NCI-H2227 (cell line): ENCODE results near the gene JAM3.
"Not testable (repeated sequence)": the region's sequence is repeated elsewhere in the genome, so short reads cannot be mapped to it uniquely, and the experiment has no call there.

Experiments used
- DNase-seq: peaks from one replicate; lab custom pipeline; 2025; ENCODE audit not compliant: unreplicated experiment; lab: John Stamatoyannopoulos, UW

Gene JAM3

DNA sequence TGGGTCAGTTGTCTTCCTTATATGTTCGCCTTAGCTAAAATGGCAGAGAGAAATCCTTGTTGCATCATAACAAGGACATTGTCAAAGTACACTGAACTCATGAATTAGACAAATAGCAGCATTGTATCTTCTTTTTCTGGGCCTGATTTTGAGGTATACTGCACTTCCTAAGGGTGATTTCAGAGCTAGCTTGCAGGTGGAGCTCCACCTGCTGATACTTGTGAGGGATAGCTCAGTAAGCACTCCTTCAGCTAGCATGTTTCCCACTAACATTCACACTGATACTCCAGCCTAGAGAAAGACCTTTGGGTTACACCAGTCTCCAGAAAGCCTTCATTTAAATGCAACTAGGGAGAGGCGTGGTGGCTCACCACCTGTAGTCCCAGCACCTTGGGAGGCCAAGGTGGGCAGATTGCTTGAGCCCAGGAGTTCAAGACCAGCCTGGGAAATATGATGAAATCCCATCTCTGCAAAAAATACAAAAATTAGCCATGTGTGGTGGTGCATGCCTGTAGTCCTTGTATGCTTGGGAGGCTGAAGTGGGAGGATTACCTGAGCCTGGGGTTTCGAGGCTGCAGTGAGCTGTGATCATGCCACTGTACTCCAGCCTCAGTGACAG, 29.8 kb downstream of the JAM3 start:
- DNase-seq = no peak

DNA sequence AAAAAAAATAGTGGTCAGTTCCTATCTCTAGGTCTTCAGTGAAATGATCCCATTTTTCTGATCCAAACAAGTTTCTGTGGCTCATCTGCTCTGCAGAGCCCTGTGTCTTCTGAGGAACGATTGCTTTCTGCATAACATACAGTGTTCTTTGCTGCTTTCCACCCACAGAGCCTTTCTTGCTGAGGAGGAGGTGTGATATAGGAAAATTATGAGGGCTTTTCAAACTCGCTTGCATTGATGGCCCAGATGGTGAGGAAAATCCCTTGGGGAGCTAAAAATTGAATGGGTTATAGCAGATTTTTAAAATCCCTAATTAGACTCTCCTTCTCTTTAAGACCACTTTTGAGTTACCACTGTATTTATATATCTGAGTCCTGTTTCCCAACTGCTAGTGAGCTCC, 31.3 kb downstream of the JAM3 start:
- DNase-seq = no peak

DNA sequence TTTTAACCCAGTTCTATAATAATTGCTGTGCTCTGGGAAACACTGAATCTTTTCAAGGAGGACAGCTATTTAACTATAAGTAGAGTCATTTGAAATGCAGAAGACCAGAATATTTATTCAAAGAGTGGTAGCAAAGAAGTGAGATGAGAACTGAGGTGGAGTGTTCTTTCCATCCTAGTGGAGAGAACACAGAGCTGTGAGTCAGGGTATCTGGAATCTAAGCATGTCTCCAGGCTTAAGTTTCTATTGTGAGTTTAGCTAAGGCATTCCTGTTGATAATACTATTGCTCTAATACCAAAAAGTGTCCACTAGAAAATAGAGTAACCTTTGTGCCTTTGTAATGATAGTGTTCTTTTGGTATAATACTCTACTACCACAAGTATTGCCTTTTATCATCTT, 32.4 kb downstream of the JAM3 start:
- DNase-seq = no peak

DNA sequence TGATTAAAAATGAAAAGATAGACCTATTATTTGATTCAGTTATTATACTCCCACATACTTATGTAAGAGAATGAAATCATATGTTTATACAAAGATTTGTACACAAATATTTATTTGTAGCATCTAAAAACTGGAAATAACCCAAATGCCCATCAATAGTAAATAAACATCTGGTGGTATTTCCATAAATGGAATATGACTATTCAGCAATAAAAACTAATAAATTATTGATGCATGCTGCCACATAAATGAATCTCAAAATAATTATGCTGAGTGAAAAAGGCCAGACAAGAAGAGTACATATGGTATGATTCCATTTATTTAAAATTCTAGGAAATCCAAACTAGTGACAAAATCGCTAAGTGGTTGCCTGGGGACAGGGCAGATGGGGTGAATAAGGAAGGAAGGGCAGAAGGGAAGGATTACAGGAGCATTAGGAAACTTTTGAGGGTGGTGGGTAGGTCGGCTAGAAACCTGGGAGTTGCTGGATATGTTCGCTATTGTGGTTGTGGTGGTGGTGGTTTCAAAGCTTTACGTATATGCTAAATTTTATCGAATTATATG, 41.5 kb downstream of the JAM3 start:
- no peak for DNase-seq

DNA sequence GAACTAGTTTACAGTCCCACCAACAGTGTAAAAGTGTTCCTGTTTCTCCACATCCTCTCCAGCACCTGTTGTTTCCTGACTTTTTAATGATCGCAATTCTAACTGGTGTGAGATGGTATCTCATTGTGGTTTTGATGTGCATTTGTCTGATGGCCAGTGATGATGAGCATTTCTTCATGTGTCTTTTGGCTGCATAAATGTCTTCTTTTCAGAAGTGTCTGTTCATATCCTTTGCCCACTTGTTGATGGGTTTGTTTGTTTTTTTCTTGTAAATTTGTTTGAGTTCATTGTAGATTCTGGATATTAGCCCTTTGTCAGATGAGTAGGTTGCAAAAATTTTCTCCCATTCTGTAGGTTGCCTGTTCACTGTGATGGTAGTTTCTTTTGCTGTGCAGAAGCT, 44.9 kb downstream of the JAM3 start:
- DNase-seq = not testable (repeated sequence)

DNA sequence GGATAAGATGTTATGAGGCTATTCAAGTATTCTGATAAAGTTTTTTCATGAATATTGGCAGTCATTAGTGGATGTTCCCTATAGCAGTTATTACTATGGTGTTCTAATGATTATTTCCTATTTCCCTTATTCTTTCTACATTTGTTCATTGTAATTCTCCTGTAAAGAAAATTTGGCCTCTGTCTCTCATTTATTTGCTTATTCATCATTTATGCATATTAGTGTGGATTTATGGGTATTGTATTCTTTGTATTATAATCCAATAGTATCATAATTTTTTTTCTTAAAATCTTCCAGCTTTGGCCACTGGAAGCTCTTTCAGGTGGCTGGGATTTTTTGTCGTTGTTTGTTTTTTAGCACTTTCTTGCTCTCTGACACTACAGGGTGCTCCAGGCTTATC, 47.3 kb downstream of the JAM3 start:
- no peak for DNase-seq

DNA sequence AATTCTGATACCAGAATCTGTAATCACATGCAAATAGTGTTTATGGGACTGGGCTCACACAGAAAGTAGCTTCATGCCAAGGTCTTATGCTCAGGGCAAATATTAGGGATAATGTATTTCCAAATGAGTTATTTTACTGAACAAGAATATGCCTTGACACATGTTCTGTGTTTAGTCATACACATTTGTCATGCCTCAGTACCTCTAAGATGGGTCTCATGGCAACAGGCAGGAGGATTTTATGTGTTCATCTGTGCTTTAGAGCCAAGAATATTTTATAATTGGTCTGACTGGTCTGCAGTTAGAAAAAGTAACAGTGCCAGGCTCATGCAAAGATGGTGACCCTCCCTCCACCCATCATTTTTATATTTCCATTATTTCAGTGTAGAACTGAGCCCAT, 49.1 kb downstream of the JAM3 start:
- DNase-seq = no peak

DNA sequence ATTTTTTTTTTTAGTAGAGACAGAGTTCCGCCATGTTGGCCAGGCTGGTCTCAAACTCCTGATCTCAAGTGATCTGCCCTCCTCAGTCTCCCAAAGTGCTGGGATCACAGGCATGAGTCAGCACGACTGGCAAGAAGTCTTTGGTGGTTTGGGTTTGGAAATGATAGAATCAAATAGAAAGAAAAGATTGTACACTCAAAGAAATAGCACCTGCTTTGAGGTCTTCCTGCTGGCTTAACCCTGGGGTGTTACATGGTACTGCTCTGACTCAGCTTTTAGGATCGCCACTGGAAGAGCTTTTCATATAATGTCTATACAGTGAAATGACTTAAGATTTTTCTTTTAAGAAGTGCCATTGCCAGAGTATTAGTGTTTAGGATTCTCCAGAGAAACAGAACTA, 50.2 kb downstream of the JAM3 start:
- no peak for DNase-seq

DNA sequence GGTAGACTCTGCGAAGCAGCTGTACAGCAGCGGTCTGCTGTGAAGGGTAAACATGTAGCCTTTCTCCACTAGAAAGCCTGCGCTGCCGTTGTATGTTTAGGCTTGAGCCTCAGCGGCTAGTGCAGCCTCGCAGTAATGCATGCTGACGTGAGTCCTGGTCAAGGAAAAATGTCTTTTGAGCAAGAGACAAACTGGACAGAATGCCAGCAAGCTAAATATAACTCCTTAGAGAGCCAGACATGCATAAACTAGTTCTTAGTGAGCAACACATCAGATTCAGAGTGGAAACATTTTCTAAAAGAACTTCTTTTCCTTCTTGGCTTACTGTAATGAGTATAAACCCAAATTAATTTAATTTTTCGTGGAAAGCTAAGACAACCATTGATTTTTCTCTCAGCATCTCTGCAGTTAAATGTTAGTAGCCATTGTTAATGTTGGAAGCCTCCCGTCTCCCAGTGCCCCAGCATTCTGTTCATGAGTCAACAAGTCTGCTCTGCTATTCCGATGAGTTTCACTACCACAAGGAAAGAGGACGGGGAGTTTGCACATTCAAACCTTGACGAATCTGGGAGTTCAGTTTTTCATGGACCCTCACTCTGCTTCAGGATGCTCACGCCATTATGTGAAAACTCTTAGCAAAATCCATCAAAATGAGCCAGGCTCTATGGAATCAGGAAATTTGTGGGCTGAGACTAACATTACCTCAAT, 51.4 kb downstream of the JAM3 start:
- DNase-seq = peak; percentile 41

DNA sequence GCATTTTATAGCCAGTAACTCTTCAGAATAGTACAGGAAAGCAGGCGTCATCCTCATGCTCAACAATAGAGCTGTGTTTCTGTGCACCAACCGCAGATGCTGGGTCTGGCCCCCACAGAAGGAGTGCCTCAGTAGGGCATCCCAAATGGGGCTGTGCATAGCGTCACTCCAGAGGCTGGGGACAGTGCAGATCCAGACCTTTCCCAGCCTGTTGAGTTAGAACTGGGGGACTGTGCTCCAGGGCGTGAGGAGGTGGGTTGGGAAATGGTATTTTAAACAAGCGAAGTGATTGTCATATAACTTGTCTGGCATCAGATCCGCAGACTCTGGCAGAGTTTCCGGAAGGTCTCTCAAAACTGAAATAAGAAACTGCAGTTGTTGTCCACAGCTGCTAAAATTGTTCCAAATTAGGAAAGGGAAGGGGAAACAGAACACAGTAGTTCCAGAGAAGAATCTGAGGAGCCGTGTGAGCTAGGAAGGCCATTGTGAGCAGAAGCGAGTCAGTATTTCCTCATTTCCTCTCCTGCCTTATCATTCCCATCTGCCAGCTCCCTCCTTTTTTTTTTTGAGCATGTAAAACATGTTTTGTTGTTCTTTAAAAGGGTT, 52.2 kb downstream of the JAM3 start:
- no peak for DNase-seq

DNA sequence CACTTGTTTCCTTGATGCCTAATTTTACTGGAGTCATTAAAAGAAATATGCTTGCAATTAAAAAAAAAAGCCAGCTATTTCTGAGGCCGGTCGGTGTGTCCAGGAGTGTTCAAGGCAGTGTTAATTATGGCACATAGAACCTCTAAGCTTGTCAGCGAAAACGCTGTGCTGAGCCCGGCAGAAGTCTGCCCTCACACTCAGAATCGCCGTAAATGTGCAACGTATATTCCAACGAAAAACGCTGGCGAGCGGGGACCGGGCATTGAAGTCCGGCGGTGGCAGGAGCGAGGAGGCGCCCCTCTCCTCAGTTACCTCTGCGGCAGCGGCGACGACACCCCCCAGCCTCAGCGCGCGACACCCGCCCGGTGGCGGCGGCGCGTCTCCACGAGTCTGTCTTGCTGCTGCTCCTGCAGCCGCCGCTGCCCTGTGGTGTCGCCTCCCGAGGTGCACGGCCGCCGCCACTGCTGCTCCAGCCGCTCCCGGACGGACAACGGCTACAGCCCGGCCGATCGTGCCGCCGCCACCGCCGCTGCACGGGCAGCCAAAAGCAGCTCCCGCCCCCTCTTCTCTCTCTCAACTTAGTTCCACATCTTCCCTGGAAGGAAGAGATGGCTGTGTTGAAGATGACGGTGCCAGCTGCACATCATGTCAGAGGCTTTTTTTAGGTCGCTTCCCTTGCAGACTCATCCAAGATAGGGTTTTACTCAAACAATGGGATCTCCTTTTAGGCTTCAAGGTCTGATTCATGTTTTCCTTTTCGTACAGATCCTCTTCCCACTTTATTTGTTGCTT, 56.0 kb downstream of the JAM3 start:
- no peak for DNase-seq

DNA sequence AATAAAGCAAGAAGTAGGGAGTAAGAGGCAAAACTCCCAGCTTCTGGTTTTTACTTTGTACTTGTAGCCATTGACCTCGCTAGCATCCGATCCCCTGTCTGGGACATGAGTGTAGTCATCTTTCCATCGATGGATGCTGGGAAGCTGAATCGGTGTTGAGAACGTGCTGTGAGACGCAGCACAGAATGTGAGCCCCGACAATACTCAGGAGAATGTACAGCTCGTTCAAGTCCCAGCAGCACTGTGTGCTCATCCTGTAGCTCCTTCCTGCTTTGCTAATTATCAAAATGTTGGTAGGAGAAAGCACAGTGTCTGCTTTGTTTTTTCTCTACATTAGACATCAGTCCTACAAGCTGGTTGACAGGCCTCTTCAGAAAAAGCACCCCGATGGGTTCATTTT, 56.6 kb downstream of the JAM3 start:
- no peak for DNase-seq

DNA sequence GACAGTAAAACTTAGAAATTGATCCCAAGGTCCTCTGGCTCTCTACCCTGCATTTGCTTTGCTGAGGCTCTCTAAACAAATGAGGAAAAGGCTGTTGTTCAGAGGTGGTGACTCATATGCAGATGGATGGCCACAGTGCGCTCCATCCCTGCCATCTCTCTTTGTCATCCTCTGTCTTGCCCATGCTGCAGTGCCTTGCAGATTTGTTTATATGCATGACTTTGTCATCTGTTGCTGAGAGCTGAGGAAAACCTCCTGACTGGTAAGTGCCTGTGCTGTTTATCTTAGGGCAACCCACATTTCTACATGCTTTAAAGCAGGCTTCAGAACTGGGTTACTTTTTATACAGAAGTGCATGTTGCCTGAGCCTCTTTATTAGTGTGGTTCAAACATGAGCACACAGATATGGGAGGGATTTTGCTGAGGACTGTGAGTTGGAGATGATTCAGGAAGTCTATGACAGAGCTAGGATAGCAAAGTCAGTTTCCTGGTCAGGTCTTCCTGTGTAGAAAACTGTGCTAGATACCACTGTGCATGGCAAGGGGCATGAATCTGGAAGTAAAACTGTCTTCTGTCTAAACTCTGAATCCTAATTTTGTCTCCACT, 57.4 kb downstream of the JAM3 start:
- no peak for DNase-seq

DNA sequence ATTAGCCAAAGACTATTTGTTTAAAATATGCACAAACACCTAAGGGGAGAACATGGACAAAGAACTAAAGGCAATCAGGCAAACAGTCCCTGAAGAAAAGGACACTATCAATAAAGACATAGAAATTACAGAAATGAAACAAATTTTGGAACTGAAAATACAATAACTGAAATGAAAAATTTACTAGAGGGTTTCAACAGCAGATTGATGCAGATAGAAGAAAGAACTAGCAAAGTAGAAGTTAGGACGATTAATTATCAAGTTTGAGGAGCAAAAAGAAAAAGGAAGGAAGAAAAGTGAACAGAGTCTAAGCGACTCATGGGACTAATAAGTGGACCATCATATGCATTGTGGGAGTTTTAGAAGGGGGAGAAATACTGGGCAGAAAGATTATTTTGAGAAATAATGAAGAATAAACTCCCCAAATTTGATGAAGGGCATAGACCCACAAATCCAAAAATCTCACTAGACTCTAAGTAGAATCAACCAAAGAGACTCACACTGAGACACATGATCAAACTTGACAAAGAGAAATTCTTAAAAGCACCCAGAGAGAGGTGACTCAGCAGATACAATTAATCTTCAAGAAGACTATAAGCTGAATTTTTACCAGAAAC, 62.9 kb downstream of the JAM3 start:
- DNase-seq = no peak

DNA sequence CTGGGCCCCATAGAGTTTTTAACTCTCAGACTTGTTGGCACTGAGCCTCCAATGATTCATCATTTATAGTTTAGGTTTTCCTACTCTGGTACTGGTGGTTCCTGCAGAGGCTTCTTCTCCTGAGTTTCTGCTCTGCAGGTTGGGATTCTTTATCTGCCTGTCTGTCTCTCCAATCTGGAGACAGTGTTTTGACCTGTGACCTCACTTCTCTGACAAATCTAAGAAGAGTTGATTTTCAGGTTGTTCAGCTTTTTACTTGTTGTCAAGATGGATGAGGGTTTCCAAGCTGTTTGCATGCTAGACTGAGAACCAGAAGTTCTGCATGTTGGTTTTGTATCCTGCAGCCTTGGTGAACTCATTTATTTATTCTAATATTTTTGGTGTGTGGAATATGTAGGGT, 63.9 kb downstream of the JAM3 start:
- DNase-seq = no peak

DNA sequence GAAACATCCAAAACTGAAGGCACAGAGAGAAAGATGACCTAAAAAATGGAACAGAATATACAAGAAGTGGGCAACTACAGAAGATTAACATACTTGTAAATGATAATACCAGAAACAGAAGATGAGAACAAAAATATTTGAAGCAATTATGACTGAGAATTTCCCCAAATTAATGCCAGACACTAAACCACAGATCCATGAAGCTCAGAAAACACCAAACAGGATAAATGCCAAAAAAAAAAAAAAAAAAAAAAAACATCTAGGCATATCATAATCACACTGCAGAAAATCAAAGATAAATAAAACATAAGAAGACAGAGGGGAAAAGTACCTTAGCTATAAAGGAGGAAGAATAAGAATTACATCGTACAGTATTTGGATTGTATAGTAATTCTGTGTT, 65.3 kb downstream of the JAM3 start:
- no peak for DNase-seq

DNA sequence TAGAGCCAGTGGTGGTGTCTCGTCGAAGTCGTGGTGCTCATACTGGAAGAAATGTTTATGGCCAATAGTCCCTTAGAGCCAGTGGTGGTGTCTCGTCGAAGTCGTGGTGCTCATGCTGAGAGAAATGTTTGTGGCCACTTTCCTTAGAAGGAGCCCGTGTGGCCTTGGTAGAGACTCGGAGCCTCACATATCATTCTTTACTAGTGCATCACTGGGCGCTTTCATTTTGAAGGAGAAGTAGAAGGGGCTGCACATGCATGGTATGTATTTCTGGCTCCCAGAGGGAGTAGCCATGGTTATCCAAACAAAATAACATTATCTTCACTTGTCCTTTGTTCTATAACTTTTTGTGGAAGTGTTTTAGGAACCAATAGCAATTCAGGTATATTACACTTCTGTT, 69.5 kb downstream of the JAM3 start:
- no peak for DNase-seq

DNA sequence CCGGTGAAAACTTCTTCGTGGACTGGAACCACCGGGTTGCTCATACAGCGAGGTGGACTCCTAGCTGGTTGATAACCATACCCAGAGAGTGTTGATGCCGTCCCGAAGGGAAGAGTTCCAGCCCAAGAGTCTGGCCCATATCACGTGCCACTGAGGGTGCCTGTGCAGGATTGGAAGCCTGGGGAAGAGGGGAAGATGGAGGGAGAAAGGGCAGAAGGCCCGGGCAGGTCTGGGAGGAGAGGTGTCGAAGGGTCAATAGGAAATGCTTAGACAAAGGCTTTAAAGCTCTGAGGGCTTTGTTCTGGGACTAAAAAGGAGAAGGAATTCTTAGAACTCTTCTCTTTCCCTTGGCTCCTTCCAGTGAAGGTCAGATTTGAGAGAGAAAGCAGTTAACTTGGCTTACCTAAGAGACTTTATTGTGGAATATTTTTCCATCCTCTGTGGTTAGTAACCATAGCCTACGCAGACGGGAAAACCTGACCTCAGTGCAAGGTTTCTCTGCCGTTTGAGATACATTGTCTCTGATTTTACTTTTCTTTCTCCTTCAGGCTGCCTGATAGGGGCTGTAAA, 70.5 kb downstream of the JAM3 start:
- no peak for DNase-seq

DNA sequence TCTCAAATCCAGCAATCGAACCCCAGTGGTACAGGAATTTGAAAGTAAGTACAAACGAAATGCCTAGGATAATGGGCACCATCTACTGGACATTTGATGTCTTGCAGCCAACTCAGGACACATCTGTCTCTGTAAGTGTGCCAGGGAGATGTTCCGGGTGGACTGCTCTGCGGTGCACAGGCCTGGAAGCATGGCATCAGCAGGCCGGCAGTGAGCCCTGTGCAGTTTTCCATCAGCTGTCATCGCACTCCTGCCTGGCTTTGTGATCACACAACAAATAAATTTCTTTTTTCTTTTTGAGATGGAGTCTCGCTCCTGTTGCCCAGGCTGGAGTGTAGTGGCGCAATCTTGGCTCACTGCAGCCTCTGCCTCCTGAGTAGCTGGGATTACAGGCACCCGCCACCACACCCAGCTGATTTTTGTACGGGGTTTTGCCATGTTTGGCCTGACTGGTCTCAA, 71.0 kb downstream of the JAM3 start:
- peak; percentile 76 for DNase-seq

DNA sequence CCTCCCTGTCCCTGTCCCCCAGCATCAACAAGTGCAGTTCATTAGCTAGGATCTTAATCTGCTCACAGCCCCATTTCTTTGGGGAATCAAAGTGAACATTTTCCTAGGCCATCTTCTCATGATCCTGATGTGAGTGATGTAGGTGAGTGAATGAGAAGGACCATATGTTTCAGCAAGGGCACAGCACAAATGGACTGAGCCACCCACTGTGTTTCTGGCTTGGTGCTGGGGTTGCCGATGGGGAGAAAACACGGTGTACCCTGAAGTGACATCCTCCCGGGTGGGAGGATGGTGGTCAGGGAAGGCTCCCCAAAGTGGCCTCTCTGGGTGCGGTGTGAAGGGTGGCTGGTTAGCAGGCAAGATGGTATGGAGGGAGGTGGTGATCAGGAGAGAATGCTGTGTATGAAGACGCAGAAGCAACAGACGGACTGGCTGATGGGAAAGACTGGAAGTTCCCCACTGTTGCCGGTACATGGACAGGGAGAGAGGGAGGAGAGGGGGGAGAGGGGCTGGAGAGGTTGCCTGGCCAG, 72.2 kb downstream of the JAM3 start:
- DNase-seq = no peak
